ENCODE results near the gene TECTA. TPM values are rescaled to one million over a fixed set of nuclear protein-coding genes. Genes with fewer than 3 reads are reported as not detected.

Gene TECTA
- polyA plus RNA-seq, 3 donors = 0.45 TPM; not detected in 2

GRCh38 chr11:121141066-121141465, 40.0 kb downstream of the TECTA start:
- no peak overlapping the region for H3K4me3 Mint-ChIP-seq
- H3K9ac ChIP-seq (ENCODE audit: insufficient read depth, low read length, poor library complexity, severe bottlenecking) = no peak overlapping the region
- peaks cover 0 to 2% (median 0%) of the 10 kb centered on the region in 7 donors for H3K9me3 Mint-ChIP-seq
- DNase-seq = no peak
- intact Hi-C loops (cut with micrococcal nuclease) = no loop called here
- no peaks in the 10 kb centered on the region for H3K9me3 ChIP-seq (replicated peaks in 1 of 2; ENCODE audit: control insufficient read depth in 1 of 2, insufficient read depth in 1 of 2, low read length in 2 of 2)
- H3K36me3 ChIP-seq (replicated peaks in 1 of 2; ENCODE audit: control insufficient read depth in 1 of 2, insufficient read depth in 2 of 2, low read length in 2 of 2) = no peaks in the 10 kb centered on the region
- no peaks in the 10 kb centered on the region for H3K4me1 Mint-ChIP-seq
- H3K27me3 Mint-ChIP-seq (ENCODE audit: low read depth in 3 of 3) = peaks cover 4 to 6% (median 4%) of the 10 kb centered on the region in 3 donors
- no peaks in the 10 kb centered on the region for H4K20me1 ChIP-seq (ENCODE audit: insufficient read depth, low read length)
- no CpG with 5 or more reads among the region's 1 CpG for WGBS (ENCODE audit: insufficient coverage)
- H3K4me3 ChIP-seq (replicated peaks in 1 of 3; ENCODE audit: low read depth in 2 of 3, low read length in 3 of 3) = no peak overlapping the region
- H3K79me2 ChIP-seq (ENCODE audit: insufficient read depth, low read length) = no peaks in the 10 kb centered on the region
- H3K27ac Mint-ChIP-seq = no peak overlapping the region
- no peaks in the 10 kb centered on the region for H3K27me3 ChIP-seq (ENCODE audit: control insufficient read depth in 2 of 2, insufficient read depth in 2 of 2, low read length in 2 of 2)
- no peak overlapping the region for H2AFZ ChIP-seq (ENCODE audit: insufficient read depth, low read depth, low read length, poor library complexity, severe bottlenecking)
- no peak overlapping the region for H3K4me2 ChIP-seq (replicated peaks; ENCODE audit: extremely low read depth, low read length, poor library complexity, severe bottlenecking)
- no peak overlapping the region for H3K27ac ChIP-seq (ENCODE audit: low read depth in 1 of 2, low read length in 2 of 2)
- no peaks in the 10 kb centered on the region for H3K36me3 Mint-ChIP-seq
- H3K4me1 ChIP-seq (ENCODE audit: control insufficient read depth in 1 of 2, insufficient read depth in 2 of 2, low read length in 2 of 2) = no peaks in the 10 kb centered on the region
- no peak for TF ChIP-seq CTCF (IDR thresholded peaks at IDR 0.05)

- H3K9ac ChIP-seq (ENCODE audit: insufficient read depth, low read length, poor library complexity, severe bottlenecking) = no peak overlapping the region
- no peak overlapping the region for H3K4me3 ChIP-seq (replicated peaks in 1 of 3; ENCODE audit: low read depth in 2 of 3, low read length in 3 of 3)
- H3K4me2 ChIP-seq (replicated peaks; ENCODE audit: extremely low read depth, low read length, poor library complexity, severe bottlenecking) = no peak overlapping the region
- no peaks in the 10 kb centered on the region for H3K36me3 ChIP-seq (replicated peaks in 1 of 2; ENCODE audit: control insufficient read depth in 1 of 2, insufficient read depth in 2 of 2, low read length in 2 of 2)
- no peak for DNase-seq
- H4K20me1 ChIP-seq (ENCODE audit: insufficient read depth, low read length) = no peaks in the 10 kb centered on the region
- peaks cover 4 to 6% (median 4%) of the 10 kb centered on the region in 3 donors for H3K27me3 Mint-ChIP-seq (ENCODE audit: low read depth in 3 of 3)
- H3K79me2 ChIP-seq (ENCODE audit: insufficient read depth, low read length) = no peaks in the 10 kb centered on the region
- no peak overlapping the region for H3K4me3 Mint-ChIP-seq
- no peak for TF ChIP-seq CTCF (IDR thresholded peaks at IDR 0.05)
- peaks cover 0 to 2% (median 0%) of the 10 kb centered on the region in 7 donors for H3K9me3 Mint-ChIP-seq
- no peaks in the 10 kb centered on the region for H3K4me1 ChIP-seq (ENCODE audit: control insufficient read depth in 1 of 2, insufficient read depth in 2 of 2, low read length in 2 of 2)
- H3K27ac ChIP-seq (ENCODE audit: low read depth in 1 of 2, low read length in 2 of 2) = no peak overlapping the region
- no peaks in the 10 kb centered on the region for H3K4me1 Mint-ChIP-seq
- intact Hi-C loops (cut with micrococcal nuclease) = no loop called here
- WGBS (ENCODE audit: insufficient coverage) = 90% methylated on average over 3 of the region's 5 CpGs
- H3K27me3 ChIP-seq (ENCODE audit: control insufficient read depth in 2 of 2, insufficient read depth in 2 of 2, low read length in 2 of 2) = no peaks in the 10 kb centered on the region
- no peak overlapping the region for H2AFZ ChIP-seq (ENCODE audit: insufficient read depth, low read depth, low read length, poor library complexity, severe bottlenecking)
- H3K36me3 Mint-ChIP-seq = no peaks in the 10 kb centered on the region
- H3K9me3 ChIP-seq (replicated peaks in 1 of 2; ENCODE audit: control insufficient read depth in 1 of 2, insufficient read depth in 1 of 2, low read length in 2 of 2) = no peaks in the 10 kb centered on the region
- H3K27ac Mint-ChIP-seq = no peak overlapping the region
Measured at GRCh38 chr11:121143921-121144320, 42.9 kb downstream of the TECTA start.

Data from CD14-positive monocyte (primary cell).